HG02885 (cell line): ENCODE results near the gene OR9A2.

Experiments
- ATAC-seq: cut with Tn5 transposase; IDR thresholded peaks from one replicate; pipeline ENCODE4 v1.9.1; 2021; ENCODE audit warnings: mild to moderate bottlenecking; ENCODE audit not compliant: unreplicated experiment, poor library complexity

OR9A2 gene

DNA sequence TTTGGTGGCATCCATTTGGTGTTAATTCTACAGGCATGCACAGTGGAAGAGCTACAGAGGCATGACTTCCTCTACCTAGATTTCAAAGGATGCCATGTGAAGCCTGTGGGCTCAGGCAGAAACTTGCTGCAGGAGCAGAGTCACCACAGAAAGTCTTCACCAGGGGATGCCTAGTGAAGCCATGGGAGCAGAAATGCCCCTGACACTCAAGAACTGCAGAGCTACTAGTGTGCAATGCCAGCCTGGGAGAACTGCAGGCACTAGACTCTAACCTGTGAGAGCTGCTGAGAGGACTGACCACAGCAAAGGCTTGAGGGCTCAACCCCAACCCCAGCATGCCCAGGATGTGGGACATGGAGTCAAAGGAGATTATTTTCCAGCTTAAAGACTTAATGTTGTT lies 3.9 kb downstream of the OR9A2 start:
- ATAC-seq, result no peak

- ATAC-seq, result no peak
These were observed 8.0 kb downstream of the OR9A2 start for GRCh38 chr7:143018931-143019330.

DNA sequence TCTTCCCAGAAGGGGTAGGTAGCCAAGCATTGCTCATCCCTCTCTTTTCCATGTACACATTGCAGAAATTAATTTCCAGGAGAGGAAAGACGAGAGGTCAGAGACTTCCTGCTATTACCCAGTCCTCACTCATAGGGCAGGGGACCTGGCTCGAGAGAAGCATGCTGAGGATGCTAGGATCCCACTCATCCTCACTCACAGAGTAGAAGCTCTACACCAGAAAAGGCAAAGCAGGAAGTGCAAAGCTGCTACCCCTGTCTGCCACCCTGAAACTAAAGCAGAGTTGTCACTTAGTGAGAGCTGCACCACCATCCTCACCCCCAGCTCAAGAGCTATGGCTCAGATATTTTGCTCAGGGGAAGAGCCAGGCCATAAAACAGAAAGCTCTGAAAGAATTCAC lies 9.9 kb downstream of the OR9A2 start:
- peak; percentile 27 for ATAC-seq

DNA sequence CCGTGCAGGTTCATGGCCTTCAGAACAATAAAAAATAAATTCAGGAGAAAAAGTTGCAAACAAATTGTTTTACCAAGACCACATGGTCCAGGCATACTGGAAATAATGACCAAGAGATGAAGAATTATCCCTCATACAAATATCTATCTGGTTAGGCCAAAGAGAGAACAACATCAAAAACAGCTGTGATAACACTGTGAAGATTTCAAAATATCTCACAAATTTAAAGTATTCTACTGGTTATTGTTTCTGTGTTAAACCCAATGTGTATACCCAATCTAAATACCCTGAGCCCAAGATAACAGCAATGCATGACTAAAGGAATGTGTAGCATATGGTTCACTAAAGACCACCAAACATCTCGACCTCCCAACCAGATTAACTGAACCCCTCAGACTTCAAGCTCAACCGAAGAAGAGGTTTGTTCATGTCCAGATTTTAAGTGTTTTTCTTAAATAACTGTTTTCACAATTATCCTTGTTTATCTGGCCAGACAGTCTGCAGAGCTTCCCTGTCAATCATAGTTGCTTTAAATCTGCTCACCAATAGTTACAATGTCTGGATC lies 10.9 kb downstream of the OR9A2 start:
- no peak for ATAC-seq

DNA sequence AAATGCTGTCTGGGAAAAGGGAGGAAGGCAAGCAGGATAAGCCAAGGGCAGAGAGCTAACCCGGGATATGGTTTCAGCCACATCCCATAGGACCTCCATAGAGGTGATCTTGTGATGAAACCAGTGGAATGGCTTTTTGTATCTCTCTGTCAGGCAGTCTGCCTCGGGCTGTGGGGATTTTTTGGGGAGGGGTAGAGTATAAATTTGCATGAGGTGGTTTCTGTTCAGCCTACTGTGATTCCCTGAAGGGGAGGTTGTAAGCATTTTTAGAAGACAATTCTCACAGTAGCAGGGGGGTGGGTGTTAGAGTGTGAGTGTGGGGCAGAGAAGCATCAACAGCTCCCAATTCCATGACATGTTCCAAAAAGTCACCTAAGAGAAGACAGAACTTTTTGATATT lies 11.8 kb downstream of the OR9A2 start:
- peak; percentile 97 for ATAC-seq

- ATAC-seq, result no peak
These were observed 13.0 kb downstream of the OR9A2 start for GRCh38 chr7:143013893-143014292.

DNA sequence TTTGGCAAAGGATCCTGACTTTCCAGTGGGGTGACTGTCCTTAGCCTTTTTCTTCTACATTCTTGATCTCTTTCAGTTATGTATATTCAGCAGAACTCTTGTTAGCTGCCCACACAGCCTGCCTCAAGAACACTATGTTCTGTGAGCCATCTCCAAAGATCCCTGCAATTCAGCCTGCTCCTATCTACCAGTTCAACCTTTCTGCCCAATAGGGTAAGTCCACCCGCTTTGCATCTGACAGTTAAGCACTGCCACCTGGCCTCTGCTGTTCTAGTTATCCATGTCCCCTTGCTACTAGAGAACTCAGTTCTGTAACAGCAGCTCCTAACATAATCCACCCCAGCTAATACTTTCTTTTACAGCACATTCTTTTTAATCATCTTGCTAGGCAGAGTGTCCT lies 13.5 kb downstream of the OR9A2 start:
- no peak for ATAC-seq

GRCh38 chr7:143012409-143012808 lies 14.5 kb downstream of the OR9A2 start:
- no peak for ATAC-seq

DNA sequence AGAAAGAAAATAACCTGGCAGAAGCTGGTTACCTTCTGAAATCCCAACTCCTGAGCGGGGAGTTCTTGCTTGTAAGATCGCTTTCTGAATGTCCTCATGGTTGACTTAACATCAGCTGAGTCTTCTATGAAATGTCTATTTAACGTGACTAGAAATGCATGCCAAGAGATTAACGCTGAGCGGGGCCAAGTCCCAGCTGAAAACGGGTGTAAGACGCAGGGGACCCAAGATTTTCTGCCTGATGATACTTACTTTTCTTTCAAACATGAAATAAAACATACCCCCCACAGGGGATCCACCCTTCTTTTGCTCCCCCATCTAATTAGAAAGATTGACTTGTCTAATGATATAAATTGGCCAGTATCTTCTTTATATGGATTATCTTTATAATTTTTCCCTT lies 14.9 kb downstream of the OR9A2 start:
- no peak for ATAC-seq

DNA sequence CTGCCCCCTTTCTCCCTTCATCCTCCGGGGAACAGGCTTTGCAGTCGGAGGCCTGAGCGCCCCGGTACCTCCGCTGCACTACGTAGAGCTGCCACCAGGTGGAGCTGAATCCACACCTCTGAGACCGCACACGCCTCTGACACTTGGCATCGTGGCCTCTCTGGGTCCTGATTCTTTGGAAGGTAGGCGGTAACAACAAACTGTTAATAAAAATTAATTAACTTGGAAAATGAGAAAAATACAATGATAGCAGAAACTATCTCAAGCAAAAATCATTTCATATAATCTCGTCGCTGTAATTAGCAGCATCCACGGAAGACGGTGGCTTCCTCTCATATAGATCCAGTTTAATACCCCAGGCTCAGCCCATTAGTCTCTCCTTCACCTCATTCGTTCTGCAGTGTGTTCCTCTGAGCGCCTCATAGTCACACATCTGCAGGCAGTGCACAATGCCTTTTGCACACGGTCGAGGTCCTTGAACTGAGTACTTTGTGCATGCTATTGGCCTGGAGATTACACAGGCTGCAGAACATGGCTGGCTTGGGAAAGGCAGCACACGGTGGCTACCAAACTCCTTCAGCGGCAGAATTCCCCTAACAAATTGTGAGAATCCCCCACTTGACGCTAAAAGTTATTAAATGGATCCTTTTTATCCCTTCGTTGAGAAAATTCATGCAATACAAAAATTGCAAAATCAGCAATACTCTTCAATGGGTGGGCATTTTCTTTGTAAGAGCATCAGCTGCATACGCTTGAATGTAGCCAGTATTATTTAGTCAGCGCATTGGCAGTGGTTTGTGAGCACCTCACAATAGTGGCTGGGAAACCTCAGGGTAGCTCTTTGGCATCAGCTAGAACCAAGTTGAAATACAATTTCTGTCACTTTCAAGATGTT lies 18.7 kb downstream of the OR9A2 start:
- ATAC-seq, result peak; percentile 88

- ATAC-seq, result no peak
These were observed 21.2 kb downstream of the OR9A2 start for GRCh38 chr7:143005632-143006260.

DNA sequence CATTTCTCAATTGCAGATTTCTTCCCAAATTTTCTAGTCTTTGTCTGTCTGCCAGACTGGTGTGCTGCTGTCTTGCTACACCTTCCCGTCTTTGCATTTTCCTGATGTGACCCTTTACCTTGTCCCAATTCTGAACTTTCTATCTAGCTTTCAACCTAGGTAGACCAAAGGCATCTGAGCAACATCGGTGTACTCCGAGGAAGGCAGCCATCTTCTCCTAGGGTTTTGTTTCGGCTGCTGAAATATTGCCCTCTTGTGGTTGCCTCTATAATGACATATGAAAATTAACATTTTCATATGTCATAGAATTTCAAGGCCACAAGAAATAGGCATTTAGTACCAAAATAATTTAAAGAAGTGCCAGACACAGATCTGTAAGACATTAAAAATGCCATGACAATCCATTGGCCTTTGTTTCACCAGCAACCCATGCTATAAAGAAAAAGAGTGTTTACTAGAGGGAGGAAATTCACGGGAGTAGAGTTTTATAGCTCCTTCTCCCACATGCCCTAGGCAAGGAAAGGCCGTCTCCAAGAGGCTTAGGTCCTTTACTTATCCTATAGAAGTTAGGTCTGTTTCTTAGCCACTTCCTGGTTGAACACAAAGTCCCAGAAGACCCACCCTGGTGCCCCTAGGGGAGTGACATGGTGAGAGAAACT lies 23.4 kb downstream of the OR9A2 start:
- ATAC-seq, result peak; percentile 74

DNA sequence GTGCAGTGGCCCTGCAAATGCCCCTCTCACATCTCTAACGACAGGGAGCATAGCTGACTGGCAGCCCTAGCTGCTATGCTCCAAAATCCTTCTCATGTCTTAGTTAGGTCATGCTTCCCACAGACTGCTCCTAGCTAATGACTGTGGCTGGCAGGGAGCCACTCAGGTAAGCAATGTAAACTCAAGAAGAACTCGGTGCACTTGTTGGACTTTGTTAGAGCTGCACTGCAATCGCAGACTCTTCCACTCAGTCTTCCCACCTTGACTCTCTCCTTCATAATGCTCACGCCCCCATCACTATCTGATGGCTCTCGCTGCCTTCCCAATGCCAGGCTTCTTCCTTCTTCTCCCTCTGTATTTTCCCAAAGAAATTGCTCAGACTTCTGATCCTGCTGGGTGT lies 24.0 kb downstream of the OR9A2 start:
- no peak for ATAC-seq

- ATAC-seq, result no peak
These were observed 24.8 kb downstream of the OR9A2 start for GRCh38 chr7:143002106-143002505.

GRCh38 chr7:143000648-143001047 lies 26.3 kb downstream of the OR9A2 start:
- no peak for ATAC-seq

DNA sequence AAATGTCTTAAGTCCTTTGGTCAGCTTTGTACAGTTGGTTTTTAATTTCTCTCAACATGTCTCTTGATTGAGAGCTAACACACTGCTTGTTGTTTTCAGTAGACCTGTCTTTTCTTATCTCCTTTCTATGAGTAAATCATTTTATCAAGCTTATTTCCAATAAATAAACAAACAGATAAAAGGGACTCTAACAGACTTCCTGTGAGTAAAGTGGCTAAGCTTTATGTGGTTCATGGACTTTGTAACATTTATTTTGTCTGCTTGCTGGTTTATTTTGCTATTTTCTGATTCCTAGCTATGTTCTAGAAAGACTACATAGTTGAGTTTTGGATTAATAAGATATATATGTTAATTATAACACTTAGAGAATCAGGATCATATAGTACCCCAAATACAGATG lies 27.1 kb downstream of the OR9A2 start:
- ATAC-seq, result no peak

DNA sequence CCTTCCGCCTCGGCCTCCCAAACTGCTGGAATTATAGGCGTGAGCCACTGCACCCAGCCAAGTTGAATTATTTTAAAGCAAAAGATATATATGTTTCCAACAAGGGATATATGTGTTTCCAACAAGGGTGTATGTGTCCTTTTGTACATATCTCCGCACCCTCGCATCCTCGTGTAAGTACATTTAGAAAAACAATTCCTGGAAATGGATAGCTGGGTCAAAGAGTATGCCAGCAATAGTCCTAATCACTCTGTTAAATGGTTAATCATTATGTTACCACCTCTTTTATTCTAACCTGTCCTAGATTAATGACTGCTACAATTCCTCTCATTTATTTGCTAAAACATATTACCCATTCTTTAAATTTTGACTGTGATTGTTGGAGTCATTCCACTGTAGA lies 28.0 kb downstream of the OR9A2 start:
- ATAC-seq, result no peak

DNA sequence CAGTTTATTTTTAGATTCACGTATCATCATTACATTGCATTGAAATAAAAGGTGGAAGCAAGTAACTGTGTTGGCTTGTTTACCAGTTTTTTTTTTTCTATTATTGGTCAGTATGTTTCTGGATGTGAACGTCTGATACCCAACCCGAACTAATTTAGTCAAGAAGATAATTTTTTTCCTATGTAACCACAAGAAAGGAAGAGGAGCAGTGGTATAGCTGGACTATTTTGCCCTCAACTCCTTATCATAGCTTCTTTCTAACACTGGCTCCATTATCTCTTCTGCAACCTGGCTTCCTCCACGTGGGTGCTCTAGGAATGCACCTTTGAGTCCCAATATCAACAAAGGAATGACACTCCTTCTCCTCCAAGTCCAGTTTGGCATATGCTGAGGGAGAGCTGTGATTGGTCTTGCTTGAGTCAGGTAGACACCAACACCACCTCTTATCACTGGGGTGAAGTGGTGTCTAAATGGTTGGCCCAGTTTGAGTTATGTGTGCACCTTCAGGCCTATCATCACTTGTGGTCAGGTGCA lies 29.4 kb downstream of the OR9A2 start:
- ATAC-seq, result no peak

GRCh38 chr7:142992427-142992826 lies 34.5 kb downstream of the OR9A2 start:
- ATAC-seq, result no peak

DNA sequence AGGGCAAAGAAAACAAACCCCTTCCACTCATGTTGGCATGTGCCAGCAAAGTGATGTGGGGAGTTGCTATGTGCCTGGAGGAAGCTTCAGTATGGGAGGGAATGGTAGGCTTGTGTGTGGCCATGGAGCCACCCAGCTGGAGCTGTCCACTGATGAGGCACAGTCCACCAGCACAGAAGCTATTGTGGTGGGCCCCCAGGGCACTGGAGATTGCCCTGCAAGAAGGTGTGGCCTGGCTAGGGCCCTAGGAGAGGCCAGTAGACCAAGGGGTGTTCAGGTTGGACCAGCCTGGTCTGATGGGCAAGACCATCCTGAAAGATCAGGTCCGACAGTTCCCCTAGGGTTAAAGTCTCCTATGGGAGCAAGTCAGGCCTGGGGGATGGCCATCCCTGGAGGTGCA lies 42.6 kb downstream of the OR9A2 start:
- no peak for ATAC-seq

GRCh38 chr7:142983825-142984224 lies 43.1 kb downstream of the OR9A2 start:
- no peak for ATAC-seq
